Measurements from ENCODE around the gene USP38.
A peak's percentile ranks its signal among the peaks of the same experiment; 100 is the strongest.

The USP38 gene

GRCh38 chr4:143178923-143179322, 5.8 kb upstream of the USP38 start:
- Histone ChIP-seq H3K4me1 (ENCODE audit: control extremely low read depth in 1 of 4, control insufficient read depth in 4 of 4, insufficient read depth in 4 of 4, low read length in 3 of 4) (peaks cover 0 to 14% (median 9%) of the 10 kb centered on the region in 4 experiments), H3K27me3 (replicated peaks in 2 of 5; ENCODE audit: control insufficient read depth in 4 of 5, insufficient read depth in 5 of 5, low read length in 4 of 5) (no peaks in the 10 kb centered on the region), H3K4me3 (ENCODE audit: control insufficient read depth in 1 of 7, extremely low read depth in 1 of 7, insufficient read depth in 4 of 7, low read depth in 2 of 7, low read length in 6 of 7) (no peak overlapping the region), H3K27ac (ENCODE audit: insufficient read depth in 1 of 2, low read depth in 1 of 2, low read length in 2 of 2, poor library complexity in 1 of 2, severe bottlenecking in 2 of 2) (no peak overlapping the region), H3K9me3 (ENCODE audit: control extremely low read depth in 1 of 5, control insufficient read depth in 4 of 5, insufficient read depth in 2 of 5, low read depth in 1 of 5, low read length in 4 of 5) (peaks cover 0 to 36% (median 7%) of the 10 kb centered on the region in 5 experiments), H3K36me3 (ENCODE audit: control insufficient read depth in 4 of 4, insufficient read depth in 4 of 4, low read length in 3 of 4) (peaks cover 0 to 8% (median 3%) of the 10 kb centered on the region in 4 experiments)
- 94% methylated on average over 3 of the region's 3 CpGs for WGBS (ENCODE audit: insufficient coverage)
- POLR2A ChIA-PET = no interaction called here
- no peak for DNase-seq
- CTCF ChIA-PET = no interaction called here

GRCh38 chr4:143183513-143184216, 1.1 kb upstream of the USP38 start:
- CTCF ChIA-PET = no interaction called here
- H3K4me3 ChIP-seq (ENCODE audit: control insufficient read depth in 1 of 7, extremely low read depth in 1 of 7, insufficient read depth in 4 of 7, low read depth in 2 of 7, low read length in 6 of 7) = peak overlapping the region in 6 of 7 experiments; percentile 81 to 100 (median 93)
- peak in 2 of 3 donors; percentile 48 to 58 for DNase-seq
- 42% methylated on average over 5 of the region's 9 CpGs for WGBS (ENCODE audit: insufficient coverage)
- H3K4me1 ChIP-seq (ENCODE audit: control extremely low read depth in 1 of 4, control insufficient read depth in 4 of 4, insufficient read depth in 4 of 4, low read length in 3 of 4) = peaks cover 11 to 42% (median 38%) of the 10 kb centered on the region in 4 experiments
- peaks cover 0 to 5% (median 1%) of the 10 kb centered on the region in 4 experiments for H3K36me3 ChIP-seq (ENCODE audit: control insufficient read depth in 4 of 4, insufficient read depth in 4 of 4, low read length in 3 of 4)
- POLR2A ChIA-PET = no interaction called here
- H3K27ac ChIP-seq (ENCODE audit: insufficient read depth in 1 of 2, low read depth in 1 of 2, low read length in 2 of 2, poor library complexity in 1 of 2, severe bottlenecking in 2 of 2) = peak overlapping the region; percentile 85 to 95
- H3K9me3 ChIP-seq (ENCODE audit: control extremely low read depth in 1 of 5, control insufficient read depth in 4 of 5, insufficient read depth in 2 of 5, low read depth in 1 of 5, low read length in 4 of 5) = peaks cover 0 to 11% (median 2%) of the 10 kb centered on the region in 5 experiments
- no peaks in the 10 kb centered on the region for H3K27me3 ChIP-seq (replicated peaks in 2 of 5; ENCODE audit: control insufficient read depth in 4 of 5, insufficient read depth in 5 of 5, low read length in 4 of 5)

- H3K27me3 ChIP-seq (replicated peaks in 2 of 5; ENCODE audit: control insufficient read depth in 4 of 5, insufficient read depth in 5 of 5, low read length in 4 of 5) = no peaks in the 10 kb centered on the region
- peaks cover 0 to 6% (median 1%) of the 10 kb centered on the region in 5 experiments for H3K9me3 ChIP-seq (ENCODE audit: control extremely low read depth in 1 of 5, control insufficient read depth in 4 of 5, insufficient read depth in 2 of 5, low read depth in 1 of 5, low read length in 4 of 5)
- peak overlapping the region; percentile 85 to 95 for H3K27ac ChIP-seq (ENCODE audit: insufficient read depth in 1 of 2, low read depth in 1 of 2, low read length in 2 of 2, poor library complexity in 1 of 2, severe bottlenecking in 2 of 2)
- 1% methylated on average over 9 of the region's 11 CpGs for WGBS (ENCODE audit: insufficient coverage)
- peaks cover 0 to 5% (median 1%) of the 10 kb centered on the region in 4 experiments for H3K36me3 ChIP-seq (ENCODE audit: control insufficient read depth in 4 of 4, insufficient read depth in 4 of 4, low read length in 3 of 4)
- no peak for DNase-seq
- peaks cover 14 to 47% (median 43%) of the 10 kb centered on the region in 4 experiments for H3K4me1 ChIP-seq (ENCODE audit: control extremely low read depth in 1 of 4, control insufficient read depth in 4 of 4, insufficient read depth in 4 of 4, low read length in 3 of 4)
- H3K4me3 ChIP-seq (ENCODE audit: control insufficient read depth in 1 of 7, extremely low read depth in 1 of 7, insufficient read depth in 4 of 7, low read depth in 2 of 7, low read length in 6 of 7) = peak overlapping the region; percentile 75 to 100 (median 91)
- POLR2A ChIA-PET = no interaction called here
- CTCF ChIA-PET = no interaction called here
Measured at GRCh38 chr4:143184217-143184502, 557 bp upstream of the USP38 start.

GRCh38 chr4:143185253-143186107, 763 bp downstream of the USP38 start:
- Histone ChIP-seq H3K27me3 (replicated peaks in 2 of 5; ENCODE audit: control insufficient read depth in 4 of 5, insufficient read depth in 5 of 5, low read length in 4 of 5) (no peaks in the 10 kb centered on the region), H3K9me3 (ENCODE audit: control extremely low read depth in 1 of 5, control insufficient read depth in 4 of 5, insufficient read depth in 2 of 5, low read depth in 1 of 5, low read length in 4 of 5) (peaks cover 0 to 3% (median 0%) of the 10 kb centered on the region in 5 experiments), H3K4me1 (ENCODE audit: control extremely low read depth in 1 of 4, control insufficient read depth in 4 of 4, insufficient read depth in 4 of 4, low read length in 3 of 4) (peaks cover 14 to 51% (median 43%) of the 10 kb centered on the region in 4 experiments), H3K36me3 (ENCODE audit: control insufficient read depth in 4 of 4, insufficient read depth in 4 of 4, low read length in 3 of 4) (peaks cover 0 to 14% (median 5%) of the 10 kb centered on the region in 4 experiments), H3K4me3 (ENCODE audit: control insufficient read depth in 1 of 7, extremely low read depth in 1 of 7, insufficient read depth in 4 of 7, low read depth in 2 of 7, low read length in 6 of 7) (peak overlapping the region; percentile 60 to 100 (median 91)), H3K27ac (ENCODE audit: insufficient read depth in 1 of 2, low read depth in 1 of 2, low read length in 2 of 2, poor library complexity in 1 of 2, severe bottlenecking in 2 of 2) (peak overlapping the region; percentile 82 to 95)
- under 1% methylated on average over 48 of the region's 50 CpGs for WGBS (ENCODE audit: insufficient coverage)
- POLR2A ChIA-PET = no interaction called here
- no peak for DNase-seq
- CTCF ChIA-PET = interaction anchor here (0.6 to 1.0 kb wide), 2 partner anchors 12 to 174 kb away, joined by 3 to 4 read pairs; no protein-coding TSS in a partner anchor

- peak overlapping the region; percentile 82 to 95 for H3K27ac ChIP-seq (ENCODE audit: insufficient read depth in 1 of 2, low read depth in 1 of 2, low read length in 2 of 2, poor library complexity in 1 of 2, severe bottlenecking in 2 of 2)
- peaks cover 14 to 51% (median 43%) of the 10 kb centered on the region in 4 experiments for H3K4me1 ChIP-seq (ENCODE audit: control extremely low read depth in 1 of 4, control insufficient read depth in 4 of 4, insufficient read depth in 4 of 4, low read length in 3 of 4)
- H3K9me3 ChIP-seq (ENCODE audit: control extremely low read depth in 1 of 5, control insufficient read depth in 4 of 5, insufficient read depth in 2 of 5, low read depth in 1 of 5, low read length in 4 of 5) = no peaks in the 10 kb centered on the region
- ChIA-PET POLR2A (no interaction called here), CTCF (no interaction called here)
- 12% methylated on average over 3 of the region's 6 CpGs for WGBS (ENCODE audit: insufficient coverage)
- DNase-seq = peak in 1 of 3 donors; percentile 11
- H3K27me3 ChIP-seq (replicated peaks in 2 of 5; ENCODE audit: control insufficient read depth in 4 of 5, insufficient read depth in 5 of 5, low read length in 4 of 5) = no peaks in the 10 kb centered on the region
- H3K36me3 ChIP-seq (ENCODE audit: control insufficient read depth in 4 of 4, insufficient read depth in 4 of 4, low read length in 3 of 4) = peaks cover 0 to 21% (median 7%) of the 10 kb centered on the region in 4 experiments
- H3K4me3 ChIP-seq (ENCODE audit: control insufficient read depth in 1 of 7, extremely low read depth in 1 of 7, insufficient read depth in 4 of 7, low read depth in 2 of 7, low read length in 6 of 7) = peak overlapping the region in 6 of 7 experiments; percentile 81 to 100 (median 93)
Measured at GRCh38 chr4:143186212-143186611, 1.5 kb downstream of the USP38 start.

- ChIA-PET CTCF (no interaction called here), POLR2A (no interaction called here)
- DNase-seq = peak in 2 of 3 donors; percentile 24 to 45
- peak overlapping the region; percentile 30 to 95 for H3K27ac ChIP-seq (ENCODE audit: insufficient read depth in 1 of 2, low read depth in 1 of 2, low read length in 2 of 2, poor library complexity in 1 of 2, severe bottlenecking in 2 of 2)
- peak overlapping the region in 6 of 7 experiments; percentile 81 to 100 (median 93) for H3K4me3 ChIP-seq (ENCODE audit: control insufficient read depth in 1 of 7, extremely low read depth in 1 of 7, insufficient read depth in 4 of 7, low read depth in 2 of 7, low read length in 6 of 7)
- no peaks in the 10 kb centered on the region for H3K27me3 ChIP-seq (replicated peaks in 2 of 5; ENCODE audit: control insufficient read depth in 4 of 5, insufficient read depth in 5 of 5, low read length in 4 of 5)
- H3K9me3 ChIP-seq (ENCODE audit: control extremely low read depth in 1 of 5, control insufficient read depth in 4 of 5, insufficient read depth in 2 of 5, low read depth in 1 of 5, low read length in 4 of 5) = no peaks in the 10 kb centered on the region
- WGBS (ENCODE audit: insufficient coverage) = 0% methylated on average over 4 of the region's 7 CpGs
- H3K4me1 ChIP-seq (ENCODE audit: control extremely low read depth in 1 of 4, control insufficient read depth in 4 of 4, insufficient read depth in 4 of 4, low read length in 3 of 4) = peaks cover 14 to 51% (median 43%) of the 10 kb centered on the region in 4 experiments
- H3K36me3 ChIP-seq (ENCODE audit: control insufficient read depth in 4 of 4, insufficient read depth in 4 of 4, low read length in 3 of 4) = peaks cover 2 to 25% (median 10%) of the 10 kb centered on the region in 4 experiments
Measured at GRCh38 chr4:143186649-143187048, 1.9 kb downstream of the USP38 start.
